Posterior cingulate gyrus (tissue), 11 donors: Measurements from ENCODE around the gene SNAPC3.
"Not testable (repeated sequence)": the region's sequence is repeated elsewhere in the genome, so short reads cannot be mapped to it uniquely, and the experiment has no call there.

Source experiments
- DNase-seq, 10 donors: peaks; one replicate each; pipeline versions ENCODE4 v3.0.0 to v3.0.0-alpha.2; 2020 to 2021; ENCODE audit warnings: mixed read lengths in 3 of 10
- intact Hi-C: fragments of 100-400 bp; cut with DNase I; formaldehyde crosslinking; loops from one replicate; pipeline ENCODE4 v1.15.1; 2023

SNAPC3 gene

DNA sequence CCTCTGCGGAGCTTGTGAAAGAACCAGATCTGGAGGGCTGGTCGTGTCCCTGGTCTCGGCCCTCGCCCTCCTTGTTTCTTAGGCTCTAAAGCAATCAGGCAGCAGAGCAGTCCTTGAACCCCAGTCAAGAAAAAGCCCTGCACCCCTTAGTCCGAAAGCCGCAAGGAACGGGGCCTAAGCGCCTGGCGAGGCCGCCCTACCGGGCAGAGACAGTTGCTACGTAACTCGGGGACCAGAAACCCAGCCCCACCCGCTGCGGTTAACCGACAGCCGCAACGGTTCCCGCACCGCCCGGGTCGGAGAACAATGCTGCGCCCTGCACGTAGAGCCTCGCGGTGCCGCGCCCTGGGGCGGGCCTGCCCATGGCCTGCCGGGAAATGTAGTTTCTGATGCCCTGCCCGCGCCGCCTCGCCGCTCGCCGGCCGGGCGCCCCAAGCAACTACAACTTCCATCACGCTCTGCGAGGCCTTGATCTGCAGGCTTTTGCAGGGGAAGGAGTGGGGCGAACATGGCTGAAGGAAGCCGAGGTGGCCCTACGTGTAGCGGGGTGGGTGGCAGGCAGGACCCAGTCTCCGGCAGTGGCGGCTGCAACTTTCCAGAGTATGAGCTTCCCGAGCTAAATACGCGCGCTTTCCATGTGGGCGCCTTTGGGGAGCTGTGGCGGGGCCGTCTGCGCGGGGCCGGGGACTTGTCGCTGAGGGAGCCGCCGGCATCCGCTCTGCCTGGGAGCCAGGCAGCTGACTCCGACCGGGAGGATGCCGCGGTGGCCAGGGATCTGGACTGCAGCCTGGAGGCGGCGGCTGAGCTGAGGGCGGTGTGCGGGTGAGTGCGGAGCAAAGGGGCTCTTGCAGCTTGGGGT lies at the start of gene SNAPC3:
SNAPC3 (plus strand) TSS at position 505 of the 859 bp plus-strand sequence; CDS start at position 509, 4 bp downstream.
- DNase-seq, result peak; percentile 90 to 99 (median 96)
- intact Hi-C loops, result loop anchor here (1.0 to 10.0 kb wide), 5 partner anchors 89 to 210 kb away; partner anchors contain the start of genes CCDC171 and TTC39B

DNA sequence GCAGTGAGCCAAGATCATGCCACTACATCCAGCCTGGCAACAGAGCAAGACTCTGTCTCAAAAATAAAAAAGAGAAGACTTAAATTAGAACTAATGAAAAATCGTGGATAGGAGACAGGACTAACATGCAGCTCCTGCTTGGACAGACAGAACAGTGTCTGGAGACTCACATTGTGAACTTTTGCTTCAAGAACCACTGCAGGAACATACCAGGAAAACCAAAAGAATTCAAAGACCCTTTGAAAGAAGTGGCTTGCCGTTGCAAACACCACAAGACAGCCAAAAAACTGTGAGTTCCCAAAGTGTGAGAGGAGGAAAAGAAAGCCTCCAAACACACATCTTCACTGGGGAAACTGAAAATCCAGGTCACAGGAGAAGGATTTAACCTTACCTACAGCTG lies 48.8 kb upstream of the SNAPC3 start:
- intact Hi-C loops, result no loop called here
- DNase-seq, result no peak

DNA sequence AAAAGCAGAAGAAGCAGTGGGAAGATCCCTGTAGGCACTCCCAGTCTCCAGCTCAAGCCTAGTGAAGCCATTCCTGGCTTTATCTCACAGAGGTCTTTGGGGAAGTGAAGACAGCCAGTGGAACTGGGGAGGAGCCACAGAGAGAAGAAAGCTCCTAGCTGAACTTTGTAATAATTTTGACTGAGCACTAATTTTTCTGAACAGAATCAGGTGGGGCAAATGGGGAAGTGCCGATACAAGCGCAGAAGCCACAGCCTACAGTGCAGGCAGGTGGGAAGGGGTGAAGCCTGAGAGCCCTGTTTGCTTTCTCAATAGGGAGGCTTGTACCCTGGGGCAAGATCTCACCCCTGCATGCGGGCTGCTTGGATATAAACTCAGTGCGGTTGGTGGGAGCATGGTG lies 48.4 kb upstream of the SNAPC3 start:
- intact Hi-C loops, result no loop called here
- DNase-seq, result no peak

DNA sequence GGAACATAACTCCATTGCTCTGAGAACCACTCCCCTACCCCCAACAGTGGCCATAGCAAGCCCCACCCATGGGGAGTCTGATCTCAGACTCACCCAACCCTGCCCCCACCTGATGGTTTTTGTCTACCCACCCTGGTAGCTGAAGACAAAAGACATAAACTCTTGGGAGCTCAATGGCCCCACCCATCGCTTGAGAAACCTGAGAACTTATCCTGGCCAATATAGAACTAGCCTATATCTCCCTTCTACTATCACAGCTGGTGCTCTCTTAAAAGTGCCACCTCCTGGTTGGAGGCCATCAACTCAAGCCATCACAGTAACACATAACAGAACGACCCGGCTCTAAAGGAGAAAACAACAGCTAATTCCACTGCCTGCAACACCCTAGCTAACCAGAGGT lies 47.9 kb upstream of the SNAPC3 start:
- DNase-seq, result no peak
- intact Hi-C loops, result no loop called here

DNA sequence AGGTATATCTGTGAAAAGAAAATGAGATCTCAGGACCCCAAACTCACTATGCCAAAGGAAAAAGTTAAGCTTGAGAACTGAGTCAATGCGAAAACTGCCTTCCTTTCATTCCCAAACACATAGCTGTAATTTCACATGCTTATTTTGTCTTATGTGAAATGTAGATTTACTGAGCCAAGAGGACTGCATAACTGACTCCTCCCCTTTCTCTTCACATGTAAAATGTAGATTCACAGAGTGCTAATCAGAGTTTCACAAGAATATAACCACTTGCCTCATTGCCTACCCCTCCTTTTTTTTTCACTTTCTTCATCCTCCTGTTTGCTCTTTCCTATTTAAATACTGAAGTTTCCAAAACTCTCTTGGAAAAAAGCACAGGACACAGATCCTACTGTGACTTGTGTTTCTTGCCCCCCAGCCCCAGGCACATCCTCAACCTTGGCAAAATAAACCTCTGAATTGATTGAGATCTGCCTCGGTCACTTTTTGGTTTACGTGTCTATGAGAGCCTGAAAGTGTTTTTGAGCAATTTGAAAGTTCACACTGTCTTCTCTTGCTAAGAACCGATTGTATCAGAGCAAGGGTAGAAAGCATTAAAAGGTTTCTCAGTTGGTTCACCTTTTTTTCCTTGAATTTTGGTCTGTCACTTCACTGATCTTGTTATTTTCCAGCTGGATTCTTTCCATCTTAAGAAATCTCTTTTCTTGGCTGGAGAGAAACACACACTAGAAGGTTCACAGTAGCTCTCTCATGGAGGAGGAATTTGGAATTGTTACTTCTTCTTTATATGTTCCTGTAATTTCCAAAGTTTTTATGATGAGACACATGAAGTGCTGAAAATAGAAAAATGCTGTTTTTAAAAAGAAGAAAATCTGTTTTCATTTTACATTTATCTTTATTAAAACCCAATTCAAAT lies 44.8 kb upstream of the SNAPC3 start:
- DNase-seq, result no peak
- intact Hi-C loops, result no loop called here

DNA sequence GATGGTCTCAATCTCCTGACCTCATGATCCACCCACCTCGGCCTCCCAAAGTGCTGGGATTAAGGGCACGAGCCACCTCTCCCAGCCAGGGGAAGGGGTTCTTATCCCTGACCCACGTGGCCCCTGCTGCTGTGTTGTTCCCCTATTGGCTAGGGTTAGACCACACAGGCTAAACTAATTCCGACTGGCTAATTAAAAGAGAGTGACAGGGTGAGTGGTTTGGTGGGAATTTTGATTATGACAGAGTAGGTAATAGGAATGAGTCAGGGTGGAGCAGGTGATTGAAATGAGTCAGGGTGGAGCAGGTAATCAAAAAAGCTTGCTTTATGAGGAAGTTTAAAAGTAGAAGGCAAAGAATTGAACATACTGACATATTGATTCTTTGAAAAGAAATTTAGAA lies 43.4 kb upstream of the SNAPC3 start:
- intact Hi-C loops, DNase-seq: not testable (repeated sequence)

DNA sequence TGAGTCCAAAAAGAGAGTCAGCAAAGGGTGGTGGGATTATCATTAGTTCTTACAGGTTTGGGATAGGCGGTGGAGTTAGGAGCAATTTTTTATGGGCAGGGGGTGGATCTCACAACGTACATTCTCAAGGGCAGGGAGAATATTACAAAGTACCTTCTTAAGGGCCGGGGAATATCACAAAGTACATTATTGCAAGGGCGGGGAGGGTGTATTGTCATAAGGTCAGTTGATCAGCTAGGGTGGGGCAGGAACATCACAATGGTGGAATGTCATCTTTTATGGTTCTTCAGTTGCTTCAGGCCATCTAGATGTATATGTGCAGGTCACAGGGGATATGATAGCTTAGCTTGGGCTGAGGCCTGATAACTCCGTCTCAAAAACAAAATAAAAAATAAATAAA lies 42.8 kb upstream of the SNAPC3 start:
- intact Hi-C loops, DNase-seq: not testable (repeated sequence)

DNA sequence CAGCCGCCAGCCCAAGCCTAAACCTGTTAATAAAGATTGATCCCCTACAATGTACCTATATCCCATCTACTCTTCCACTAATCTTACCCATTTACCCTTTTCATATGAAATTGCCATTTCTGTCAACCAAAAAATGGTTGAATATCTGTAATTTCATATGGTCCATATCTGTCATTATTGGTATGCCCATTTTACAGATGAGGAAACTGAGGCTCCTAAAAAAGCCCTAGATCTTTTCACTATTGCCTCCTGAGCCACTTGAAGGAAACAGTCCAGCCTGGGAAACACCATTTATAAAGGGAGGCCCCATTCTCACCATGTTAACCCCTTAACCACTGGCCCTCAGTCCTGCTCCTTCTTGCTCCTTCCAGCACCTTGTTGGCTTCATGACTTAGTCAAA lies 41.2 kb upstream of the SNAPC3 start:
- DNase-seq, result no peak
- intact Hi-C loops, result no loop called here

DNA sequence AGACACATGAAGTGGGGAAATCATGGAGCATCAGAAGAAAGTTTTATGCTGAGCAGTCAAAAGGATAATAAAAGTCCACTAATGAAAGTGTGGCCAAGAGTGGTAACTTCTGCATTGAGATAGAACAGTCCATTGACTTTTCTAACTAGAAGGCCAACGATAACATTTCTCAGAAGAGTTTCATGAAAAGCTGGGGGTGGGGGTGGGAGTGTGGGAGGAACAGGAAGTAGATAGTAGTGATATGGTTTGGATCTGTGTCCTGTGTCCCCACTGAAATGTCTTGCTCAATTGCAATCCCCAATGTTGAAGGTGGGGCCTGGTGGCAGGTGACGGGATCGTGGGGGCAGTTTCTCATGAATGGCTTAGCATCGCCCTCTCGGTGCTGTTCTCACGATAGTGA lies 36.2 kb upstream of the SNAPC3 start:
- intact Hi-C loops, result no loop called here
- DNase-seq, result no peak

DNA sequence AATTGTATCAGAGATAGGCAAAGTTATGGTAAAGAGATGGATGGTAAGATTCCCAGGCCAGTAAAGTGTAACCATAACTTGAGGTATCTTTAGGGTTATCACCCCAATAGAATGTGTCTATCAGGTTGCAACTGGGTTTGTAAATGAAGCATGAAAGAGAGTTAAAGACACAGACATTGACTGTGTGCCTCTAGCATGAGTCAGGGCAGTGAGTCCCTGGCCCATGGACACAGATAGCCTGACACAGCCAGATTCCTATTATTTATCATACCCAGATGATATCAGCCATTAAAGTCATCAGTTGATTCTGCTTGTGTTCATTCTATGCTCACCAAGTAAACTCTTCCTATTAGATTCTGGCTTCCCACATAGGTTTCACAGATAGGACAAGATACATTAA lies 33.5 kb upstream of the SNAPC3 start:
- no peak for DNase-seq
- intact Hi-C loops, result no loop called here

DNA sequence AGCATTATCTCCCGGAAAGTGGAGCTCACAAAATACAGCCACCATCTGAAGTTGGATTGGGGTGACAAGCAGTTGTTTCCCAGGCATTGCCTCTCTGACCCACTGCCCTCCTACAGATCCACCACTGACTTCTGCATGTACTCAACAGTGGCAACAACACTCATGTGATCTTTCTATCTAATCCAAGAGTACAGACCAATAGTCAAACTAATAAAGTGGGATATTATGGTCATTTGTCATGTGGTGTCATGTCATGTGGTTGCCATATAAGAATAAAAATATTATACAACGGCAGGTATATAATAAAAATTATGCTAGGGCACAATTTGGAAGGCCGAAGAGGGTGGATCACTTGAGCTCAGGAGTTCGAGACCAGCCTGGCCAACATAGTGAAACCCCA lies 33.0 kb upstream of the SNAPC3 start:
- intact Hi-C loops, result no loop called here
- no peak for DNase-seq

DNA sequence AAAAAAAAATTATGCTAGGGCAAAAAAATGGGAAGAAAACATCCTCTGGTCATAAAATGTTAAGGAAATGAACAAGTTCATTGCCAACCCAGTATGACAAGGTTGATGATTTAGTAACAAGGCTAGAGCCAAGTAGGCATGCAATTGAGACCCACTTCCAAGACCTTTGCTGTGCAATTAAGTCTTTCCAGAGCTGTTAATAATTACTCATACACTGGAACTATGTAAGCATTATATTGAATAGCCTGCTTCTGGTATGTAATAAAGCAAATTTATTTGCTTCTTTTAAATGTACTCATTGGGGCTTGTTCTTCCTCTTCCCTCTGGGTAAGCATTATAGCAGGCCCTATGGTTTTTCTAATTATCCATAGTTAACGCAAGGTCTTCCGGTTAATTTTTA lies 32.5 kb upstream of the SNAPC3 start:
- intact Hi-C loops, result no loop called here
- no peak for DNase-seq

DNA sequence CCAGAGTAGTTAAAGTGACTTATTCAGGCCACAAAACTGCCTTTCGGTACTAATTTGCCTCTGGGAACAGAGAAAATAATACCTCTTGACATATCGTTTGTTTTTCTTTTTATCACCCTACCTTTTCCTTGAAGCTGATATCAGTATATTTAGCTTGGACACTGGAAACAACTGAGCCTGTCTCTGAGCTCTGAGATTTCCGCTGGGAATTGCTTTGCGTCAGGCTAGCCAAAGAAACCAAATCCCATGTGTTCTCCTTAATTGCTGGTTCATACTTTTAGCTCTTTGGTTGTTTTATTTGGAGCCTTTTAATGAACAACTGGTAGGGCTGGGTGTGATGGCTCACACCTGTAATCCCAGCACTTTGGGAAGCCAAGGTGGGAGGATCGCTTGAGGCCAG lies 30.3 kb upstream of the SNAPC3 start:
- intact Hi-C loops, result no loop called here

DNA sequence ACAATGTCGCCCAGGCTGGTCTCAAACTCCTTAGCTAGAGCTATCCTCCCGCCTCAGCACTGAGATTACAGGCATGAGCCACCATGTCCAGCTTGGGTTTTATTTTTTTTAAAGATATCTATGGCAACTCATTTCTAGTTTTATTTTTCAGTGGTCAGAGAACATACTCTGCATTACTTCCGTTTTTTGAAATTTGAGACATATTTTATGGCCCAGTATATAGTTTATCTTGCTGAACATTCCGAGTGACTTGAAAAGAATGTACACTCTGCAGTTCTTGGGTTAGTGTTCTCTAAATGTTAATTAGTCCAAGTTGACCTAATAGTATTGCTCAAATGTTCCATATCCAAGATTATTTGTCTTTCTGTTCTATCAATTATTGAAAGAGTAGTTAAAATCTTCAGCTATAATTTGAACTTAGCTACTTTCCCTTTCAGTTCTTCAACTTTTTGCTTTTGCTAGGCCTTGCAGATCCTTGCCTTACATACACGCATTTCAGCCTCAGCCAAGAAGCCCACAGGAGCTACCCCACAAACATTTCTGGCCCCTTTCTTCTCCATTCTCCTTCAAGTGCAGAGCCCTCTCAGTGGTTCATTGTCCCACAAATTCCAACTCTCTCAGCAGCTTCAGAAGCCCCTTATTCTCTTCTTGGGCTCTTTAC lies 22.3 kb upstream of the SNAPC3 start:
- intact Hi-C loops, result no loop called here
- no peak for DNase-seq

More for the DNA sequence above, 30.3 kb upstream of the SNAPC3 start:
- DNase-seq, result no peak

DNA sequence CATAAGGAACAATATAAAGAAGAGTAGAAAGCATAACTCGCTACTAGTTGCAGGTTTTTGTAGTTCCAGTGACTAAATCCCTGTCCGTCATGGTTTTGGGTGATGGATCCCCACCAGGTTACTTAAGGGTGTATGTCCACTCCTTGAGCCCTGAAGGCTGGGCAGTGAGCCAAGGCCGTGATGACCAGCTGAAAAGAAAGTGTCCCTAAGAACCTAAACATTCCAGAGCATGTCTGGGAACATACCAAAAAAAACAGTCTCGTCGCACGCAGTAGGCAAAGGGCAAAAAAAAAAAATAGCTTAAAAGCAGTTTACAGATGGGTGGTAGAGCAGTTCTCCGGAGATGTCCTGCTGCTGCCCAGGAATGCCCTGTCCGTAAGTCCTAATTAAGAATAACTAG lies 21.4 kb upstream of the SNAPC3 start:
- intact Hi-C loops, result no loop called here

DNA sequence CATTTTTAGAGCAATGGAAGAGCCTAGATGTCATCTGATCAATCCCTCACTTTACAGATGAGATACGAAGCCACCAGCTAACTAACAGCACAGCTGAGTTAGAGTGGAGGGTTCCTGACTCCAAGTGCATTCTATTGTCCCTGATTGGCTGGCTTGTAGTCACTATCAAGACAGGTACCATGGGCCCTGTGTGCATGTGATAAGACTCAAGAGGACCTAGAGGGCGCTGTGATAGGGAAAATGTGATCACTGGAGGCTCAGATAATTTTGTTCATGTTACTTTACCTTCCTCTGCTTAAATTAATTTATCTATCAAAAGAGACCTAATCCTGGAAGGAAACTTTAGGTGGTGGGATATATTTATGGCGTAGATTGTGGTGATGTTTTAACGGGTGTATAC lies 19.5 kb upstream of the SNAPC3 start:
- DNase-seq, result no peak
- intact Hi-C loops, result no loop called here

More for the DNA sequence above, 21.4 kb upstream of the SNAPC3 start:
- no peak for DNase-seq

DNA sequence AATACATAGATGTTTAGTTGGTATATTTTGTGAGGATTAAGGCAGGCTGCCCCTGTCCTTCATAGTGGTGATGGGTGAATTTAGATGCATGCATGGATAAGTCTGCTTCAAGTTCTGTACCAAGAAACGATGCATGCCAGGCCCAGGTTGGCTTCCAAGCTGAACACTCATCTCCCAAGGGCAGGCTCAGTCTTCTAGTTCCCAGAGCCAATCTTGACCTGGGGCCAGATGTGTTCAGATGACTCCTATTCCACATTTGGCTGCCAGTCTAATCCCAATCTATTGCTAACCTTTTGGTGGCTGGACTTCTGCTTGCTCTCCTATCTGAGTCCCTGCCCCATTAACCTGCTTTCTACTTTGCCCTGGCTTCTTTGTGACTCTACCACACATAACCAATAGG lies 18.5 kb upstream of the SNAPC3 start:
- DNase-seq, result peak in 1 of 10 donors; percentile 25
- intact Hi-C loops, result no loop called here

DNA sequence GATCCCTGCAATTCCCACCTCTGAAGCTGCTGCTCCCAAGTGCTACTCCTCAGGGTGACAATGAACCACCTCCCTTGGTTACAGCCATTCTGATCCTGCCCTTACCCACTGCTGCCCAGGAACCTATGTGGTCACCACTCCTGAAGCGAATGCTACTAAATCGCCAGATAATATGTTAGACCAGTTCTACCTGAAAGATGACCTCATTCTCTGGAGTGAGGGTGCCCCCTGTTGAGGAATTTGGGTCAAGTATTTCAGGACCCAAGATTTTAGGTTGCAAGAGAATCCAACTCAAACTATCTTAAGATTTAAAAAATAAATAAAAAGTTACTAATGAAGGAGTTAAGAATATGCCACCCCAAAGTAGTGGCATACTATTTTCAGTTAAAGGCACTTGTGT lies 5.8 kb upstream of the SNAPC3 start:
- DNase-seq, result peak in 2 of 10 donors; percentile 13 to 46
- intact Hi-C loops, result no loop called here

DNA sequence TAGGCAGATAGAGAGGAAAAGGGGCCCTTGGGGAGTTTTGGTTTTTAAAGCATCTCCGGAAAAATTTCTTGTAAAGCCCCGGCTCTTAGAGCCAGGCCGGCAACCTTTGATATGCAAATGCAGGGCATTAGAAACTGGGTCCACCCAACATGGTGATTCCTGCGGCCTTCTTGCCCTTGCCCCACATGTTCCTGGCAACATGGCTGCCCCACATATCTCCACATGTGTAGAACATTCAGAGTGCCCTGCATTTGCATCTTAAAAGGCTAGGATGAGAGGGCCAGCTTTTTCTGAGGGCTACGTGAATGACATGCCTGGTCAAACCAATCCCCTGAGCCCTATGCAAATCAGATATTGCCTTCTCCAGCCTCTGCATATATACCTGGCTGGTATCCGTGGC lies 5.0 kb upstream of the SNAPC3 start:
- intact Hi-C loops, result no loop called here
- DNase-seq, result no peak

DNA sequence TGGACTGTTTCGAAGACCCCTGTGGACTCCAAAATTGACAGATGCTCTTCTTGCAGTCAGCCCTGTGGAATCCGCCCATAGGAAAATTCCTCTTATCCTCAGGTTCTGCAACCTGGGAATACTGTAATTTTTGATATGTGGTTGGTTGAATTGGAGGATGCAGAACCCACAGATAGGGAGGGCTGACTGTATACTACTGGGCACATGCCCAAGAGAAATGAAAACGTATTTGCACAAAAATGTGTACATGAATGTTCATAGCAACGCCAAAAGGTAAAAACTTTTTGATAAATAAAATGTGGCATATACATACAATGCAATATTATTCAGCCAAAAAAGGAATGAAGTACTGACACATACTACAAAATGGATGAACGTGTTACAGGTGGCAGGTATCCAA lies 1.9 kb upstream of the SNAPC3 start:
- intact Hi-C loops, result loop anchor here (5.0 to 10.0 kb wide), 3 partner anchors 116 to 208 kb away; partner anchors contain the start of gene TTC39B

DNA sequence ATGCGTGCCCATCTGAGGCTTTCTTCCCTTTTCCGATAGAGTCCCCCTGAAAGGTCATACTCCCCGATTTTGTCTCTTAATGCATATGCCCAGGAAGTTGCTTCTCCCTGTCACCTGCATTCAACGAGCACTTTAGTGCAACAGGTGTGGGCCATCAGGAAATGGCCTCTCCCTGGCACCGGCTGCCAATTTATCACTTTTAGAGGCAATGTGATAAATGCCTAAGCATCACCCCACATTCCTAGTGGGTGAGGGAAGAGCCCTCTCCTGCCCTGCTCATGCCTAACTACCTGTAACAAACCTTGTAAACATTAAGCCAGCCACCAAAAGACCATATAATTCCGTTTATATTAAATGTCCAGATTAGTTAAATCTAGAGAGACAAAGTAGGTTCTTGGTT lies 1.1 kb upstream of the SNAPC3 start:
- no peak for DNase-seq
- intact Hi-C loops, result loop anchor here (5.0 to 10.0 kb wide), 3 partner anchors 117 to 209 kb away; partner anchors contain the start of gene TTC39B

More for the DNA sequence above, 1.9 kb upstream of the SNAPC3 start:
- DNase-seq, result no peak
